K562 (cell line): ENCODE measurements around the gene CPED1. TPM values are rescaled to one million over a fixed set of nuclear protein-coding genes. Genes with fewer than 3 reads are reported as not detected.

ENCODE experiments used
- BACH1 ChIP-seq: fragments of 200-800 bp; sonication (Bioruptor generic); IDR thresholded peaks from 2 replicates; pipeline ENCODE4 v1.6.1; 2016; ENCODE audit warnings: missing genetic modification characterization, missing compliant biosample characterization
- ELF2 ChIP-seq: fragments of 250-450 bp; sonication (Bioruptor Pico); IDR thresholded peaks from 2 replicates; pipeline ENCODE4 v1.5.0; 2021; ENCODE audit warnings: mild to moderate bottlenecking
- FOXA3 ChIP-seq, 2 experiments: fragments of 450-650 bp in 1 of 2; sonication (generic) in 1 of 2; formaldehyde crosslinking; IDR thresholded peaks in 1 of 2; conservative IDR thresholded peaks in 1 of 2; 2 replicates each; pipeline versions ENCODE4 v1.4.0 to v1.8.0; 2020 to 2022; ENCODE audit warnings: mild to moderate bottlenecking in 2 of 2, missing genetic modification reagents in 1 of 2
- FOXJ3 ChIP-seq: sonication (generic); formaldehyde crosslinking; IDR thresholded peaks from 2 replicates; pipeline ENCODE4 v1.4.0; 2020; ENCODE audit warnings: mild to moderate bottlenecking, missing genetic modification reagents
- ILF3 ChIP-seq: fragments of 450-650 bp; IDR thresholded peaks from 2 replicates; pipeline ENCODE4 v1.6.1; 2018; ENCODE audit warnings: antibody characterized with exemption, mild to moderate bottlenecking, moderate library complexity, borderline replicate concordance
- MAFF ChIP-seq: IDR thresholded peaks from 2 replicates; pipeline ENCODE4 v1.6.1; 2012; ENCODE audit warnings: low read length, improper control_type of control experiment
- NFXL1 ChIP-seq: fragments of 450-650 bp; formaldehyde crosslinking; IDR thresholded peaks from 2 replicates; pipeline ENCODE4 v1.4.0; 2021; ENCODE audit warnings: mild to moderate bottlenecking
- ZNF3 ChIP-seq: fragments of 250-450 bp; sonication (Bioruptor Pico); IDR thresholded peaks from 2 replicates; pipeline ENCODE4 v1.5.0; 2021; ENCODE audit warnings: mild to moderate bottlenecking, moderate library complexity
- ZNF445 ChIP-seq: fragments of 250-450 bp; sonication (Bioruptor Pico); IDR thresholded peaks from 2 replicates; pipeline ENCODE4 v1.4.0; 2020; ENCODE audit warnings: low read depth, mild to moderate bottlenecking, moderate library complexity
- ZNF551 ChIP-seq: fragments of 250-450 bp; sonication (Bioruptor Pico); IDR thresholded peaks from 2 replicates; pipeline ENCODE4 v1.5.0; 2021; ENCODE audit warnings: mild to moderate bottlenecking, moderate library complexity
- ZNF561 ChIP-seq: fragments of 450-650 bp; formaldehyde crosslinking; conservative IDR thresholded peaks from 2 replicates; pipeline ENCODE4 v1.4.0; 2020; ENCODE audit warnings: mild to moderate bottlenecking, moderate library complexity
- ZNF57 ChIP-seq: fragments of 450-650 bp; formaldehyde crosslinking; IDR thresholded peaks from 2 replicates; pipeline ENCODE4 v1.4.0; 2020; ENCODE audit warnings: mild to moderate bottlenecking, moderate library complexity
- ZNF668 ChIP-seq: fragments of 250-450 bp; sonication (Bioruptor Pico); IDR thresholded peaks from 2 replicates; pipeline ENCODE4 v1.8.0; 2022; ENCODE audit warnings: mild to moderate bottlenecking, inconsistent platforms
- ZNF766 ChIP-seq: fragments of 200-800 bp; sonication (Bioruptor generic); conservative IDR thresholded peaks from 2 replicates; pipeline ENCODE4 v1.6.1; 2016; ENCODE audit warnings: missing genetic modification characterization, missing compliant biosample characterization
- polyA plus RNA-seq, 8 experiments: library from polyadenylated mRNA; depleted of rRNA in 4 of 8; stranded (reverse) in 5 of 8; unstranded in 3 of 8; fragments of >200 nt; fragmentation: Nextera tagmentation in 2 of 8; fragmentation: Illumina TruSeq in 1 of 8; extraction: Ambion mirVana in 2 of 8; extraction: Trizol in 1 of 8; gene quantifications; 2 replicates each; pipeline versions ENCODE4 v1.2.1 to v1.2.3, GENCODE V29; 2011 to 2014; ENCODE audit warnings: inconsistent platforms in 1 of 8, missing spikeins in 1 of 8
- total RNA-seq, 7 experiments: library from RNA; depleted of rRNA in 6 of 7; stranded (reverse); fragments of >200 nt in 6 of 7; fragmentation: Illumina TruSeq in 2 of 7; extraction: Trizol in 2 of 7; gene quantifications; 2 replicates each; pipeline versions ENCODE4 v1.2.1 to v1.2.3, GENCODE V29; 2011 to 2021; ENCODE audit warnings: low replicate concordance in 1 of 7
- TF ChIP-seq, protein P1 (sequence below), 2 experiments: fragments of 450-650 bp in 1 of 2; sonication (generic) in 1 of 2; formaldehyde crosslinking; conservative IDR thresholded peaks; 2 replicates each; pipeline versions ENCODE4 v1.4.0 to v1.8.1; 2020 to 2022; ENCODE audit warnings: mild to moderate bottlenecking in 1 of 2, missing genetic modification reagents in 1 of 2
- TF ChIP-seq, protein P2 (sequence below): sonication (generic); formaldehyde crosslinking; IDR thresholded peaks from 2 replicates; pipeline ENCODE4 v1.8.1; 2023; ENCODE audit warnings: mild to moderate bottlenecking, missing genetic modification reagents, moderate library complexity
- TF ChIP-seq, protein P3 (sequence below), 2 experiments: fragments of 450-650 bp; IDR thresholded peaks; 2 replicates each; pipeline ENCODE4 v1.6.1; 2016; ENCODE audit warnings: mild to moderate bottlenecking in 2 of 2, borderline replicate concordance in 1 of 2, low read depth in 1 of 2, moderate library complexity in 1 of 2

The CPED1 gene
- total and polyA plus RNA-seq, 9 of the 15 experiments (the other 6 are each of a cell fraction or from before 2014, with no cell fraction given), result 195 to 393 (median 290) TPM

DNA sequence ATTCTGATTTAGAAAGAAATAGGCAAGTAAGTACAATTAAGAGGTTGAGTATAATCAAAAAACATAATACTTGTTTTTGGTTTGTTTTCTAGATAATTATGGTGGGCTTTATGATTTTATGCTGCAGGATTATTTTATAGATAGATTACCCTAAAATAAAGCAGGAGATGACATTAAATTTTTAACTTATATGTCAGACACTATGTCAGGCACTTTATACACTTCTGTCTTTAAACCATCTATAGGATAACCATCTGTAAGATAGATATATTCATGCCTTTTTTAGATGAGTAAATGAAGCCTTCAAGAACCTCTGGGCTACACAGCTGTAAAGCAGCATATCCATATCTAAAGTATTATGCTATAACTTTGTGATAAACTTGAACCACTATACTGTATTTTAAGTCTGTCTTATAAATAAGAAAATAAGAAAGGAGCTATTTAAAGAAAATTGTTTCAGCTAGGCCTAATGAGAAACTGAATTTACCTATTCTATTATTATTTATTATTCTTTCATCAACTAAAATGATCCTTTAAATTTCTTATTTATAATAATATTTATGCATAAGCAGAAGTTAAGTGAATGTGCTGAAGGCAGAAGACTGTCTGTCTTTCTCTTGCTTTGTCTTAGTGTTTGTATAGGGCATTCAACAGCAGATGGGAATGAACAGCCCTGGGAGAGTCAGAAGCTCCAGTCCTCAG, 94.0 kb downstream of the CPED1 start (continued):
- TF ChIP-seq ZNF668 (CRISPR knock-in tag), result no peak
- no peak for TF ChIP-seq MAFF
- no peak for TF ChIP-seq ZNF766 (CRISPR knock-in tag)
- 0 out of 2 replicates have a peak, but pooled peaks have one; percentile 20 for TF ChIP-seq ILF3
- no peak for TF ChIP-seq FOXJ3 (CRISPR knock-in tag)
- TF ChIP-seq ELF2 (CRISPR knock-in tag), result peak; percentile 41; the same call in 1 of the 2 replicates
- TF ChIP-seq, protein P1, sequence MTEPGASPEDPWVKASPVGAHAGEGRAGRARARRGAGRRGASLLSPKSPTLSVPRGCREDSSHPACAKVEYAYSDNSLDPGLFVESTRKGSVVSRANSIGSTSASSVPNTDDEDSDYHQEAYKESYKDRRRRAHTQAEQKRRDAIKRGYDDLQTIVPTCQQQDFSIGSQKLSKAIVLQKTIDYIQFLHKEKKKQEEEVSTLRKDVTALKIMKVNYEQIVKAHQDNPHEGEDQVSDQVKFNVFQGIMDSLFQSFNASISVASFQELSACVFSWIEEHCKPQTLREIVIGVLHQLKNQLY (CRISPR knock-in tag; conservative IDR thresholded peaks at IDR 0.05), result 0 out of 4 replicates have a peak, but pooled peaks of 1 of the 2 experiments have one; percentile 19
- TF ChIP-seq ZNF445 (CRISPR knock-in tag), result 0 out of 2 replicates have a peak, but pooled peaks have one; percentile 29
- peak; percentile 78; the same call in 1 of the 2 replicates for TF ChIP-seq ZNF57
- no peak for TF ChIP-seq BACH1 (tag)
- TF ChIP-seq FOXA3 (CRISPR knock-in tag; conservative IDR thresholded peaks at IDR 0.05 in 1 of 2, IDR thresholded peaks at IDR 0.05 in 1 of 2), result peak in 1 of 2 experiments; percentile 7; a peak in 1 of 4 replicates
- 0 out of 2 replicates have a peak, but pooled peaks have one; percentile 11 for TF ChIP-seq ZNF3 (CRISPR knock-in tag)
- TF ChIP-seq, protein P2, sequence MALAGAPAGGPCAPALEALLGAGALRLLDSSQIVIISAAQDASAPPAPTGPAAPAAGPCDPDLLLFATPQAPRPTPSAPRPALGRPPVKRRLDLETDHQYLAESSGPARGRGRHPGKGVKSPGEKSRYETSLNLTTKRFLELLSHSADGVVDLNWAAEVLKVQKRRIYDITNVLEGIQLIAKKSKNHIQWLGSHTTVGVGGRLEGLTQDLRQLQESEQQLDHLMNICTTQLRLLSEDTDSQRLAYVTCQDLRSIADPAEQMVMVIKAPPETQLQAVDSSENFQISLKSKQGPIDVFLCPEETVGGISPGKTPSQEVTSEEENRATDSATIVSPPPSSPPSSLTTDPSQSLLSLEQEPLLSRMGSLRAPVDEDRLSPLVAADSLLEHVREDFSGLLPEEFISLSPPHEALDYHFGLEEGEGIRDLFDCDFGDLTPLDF, result no peak
- TF ChIP-seq, protein P3, sequence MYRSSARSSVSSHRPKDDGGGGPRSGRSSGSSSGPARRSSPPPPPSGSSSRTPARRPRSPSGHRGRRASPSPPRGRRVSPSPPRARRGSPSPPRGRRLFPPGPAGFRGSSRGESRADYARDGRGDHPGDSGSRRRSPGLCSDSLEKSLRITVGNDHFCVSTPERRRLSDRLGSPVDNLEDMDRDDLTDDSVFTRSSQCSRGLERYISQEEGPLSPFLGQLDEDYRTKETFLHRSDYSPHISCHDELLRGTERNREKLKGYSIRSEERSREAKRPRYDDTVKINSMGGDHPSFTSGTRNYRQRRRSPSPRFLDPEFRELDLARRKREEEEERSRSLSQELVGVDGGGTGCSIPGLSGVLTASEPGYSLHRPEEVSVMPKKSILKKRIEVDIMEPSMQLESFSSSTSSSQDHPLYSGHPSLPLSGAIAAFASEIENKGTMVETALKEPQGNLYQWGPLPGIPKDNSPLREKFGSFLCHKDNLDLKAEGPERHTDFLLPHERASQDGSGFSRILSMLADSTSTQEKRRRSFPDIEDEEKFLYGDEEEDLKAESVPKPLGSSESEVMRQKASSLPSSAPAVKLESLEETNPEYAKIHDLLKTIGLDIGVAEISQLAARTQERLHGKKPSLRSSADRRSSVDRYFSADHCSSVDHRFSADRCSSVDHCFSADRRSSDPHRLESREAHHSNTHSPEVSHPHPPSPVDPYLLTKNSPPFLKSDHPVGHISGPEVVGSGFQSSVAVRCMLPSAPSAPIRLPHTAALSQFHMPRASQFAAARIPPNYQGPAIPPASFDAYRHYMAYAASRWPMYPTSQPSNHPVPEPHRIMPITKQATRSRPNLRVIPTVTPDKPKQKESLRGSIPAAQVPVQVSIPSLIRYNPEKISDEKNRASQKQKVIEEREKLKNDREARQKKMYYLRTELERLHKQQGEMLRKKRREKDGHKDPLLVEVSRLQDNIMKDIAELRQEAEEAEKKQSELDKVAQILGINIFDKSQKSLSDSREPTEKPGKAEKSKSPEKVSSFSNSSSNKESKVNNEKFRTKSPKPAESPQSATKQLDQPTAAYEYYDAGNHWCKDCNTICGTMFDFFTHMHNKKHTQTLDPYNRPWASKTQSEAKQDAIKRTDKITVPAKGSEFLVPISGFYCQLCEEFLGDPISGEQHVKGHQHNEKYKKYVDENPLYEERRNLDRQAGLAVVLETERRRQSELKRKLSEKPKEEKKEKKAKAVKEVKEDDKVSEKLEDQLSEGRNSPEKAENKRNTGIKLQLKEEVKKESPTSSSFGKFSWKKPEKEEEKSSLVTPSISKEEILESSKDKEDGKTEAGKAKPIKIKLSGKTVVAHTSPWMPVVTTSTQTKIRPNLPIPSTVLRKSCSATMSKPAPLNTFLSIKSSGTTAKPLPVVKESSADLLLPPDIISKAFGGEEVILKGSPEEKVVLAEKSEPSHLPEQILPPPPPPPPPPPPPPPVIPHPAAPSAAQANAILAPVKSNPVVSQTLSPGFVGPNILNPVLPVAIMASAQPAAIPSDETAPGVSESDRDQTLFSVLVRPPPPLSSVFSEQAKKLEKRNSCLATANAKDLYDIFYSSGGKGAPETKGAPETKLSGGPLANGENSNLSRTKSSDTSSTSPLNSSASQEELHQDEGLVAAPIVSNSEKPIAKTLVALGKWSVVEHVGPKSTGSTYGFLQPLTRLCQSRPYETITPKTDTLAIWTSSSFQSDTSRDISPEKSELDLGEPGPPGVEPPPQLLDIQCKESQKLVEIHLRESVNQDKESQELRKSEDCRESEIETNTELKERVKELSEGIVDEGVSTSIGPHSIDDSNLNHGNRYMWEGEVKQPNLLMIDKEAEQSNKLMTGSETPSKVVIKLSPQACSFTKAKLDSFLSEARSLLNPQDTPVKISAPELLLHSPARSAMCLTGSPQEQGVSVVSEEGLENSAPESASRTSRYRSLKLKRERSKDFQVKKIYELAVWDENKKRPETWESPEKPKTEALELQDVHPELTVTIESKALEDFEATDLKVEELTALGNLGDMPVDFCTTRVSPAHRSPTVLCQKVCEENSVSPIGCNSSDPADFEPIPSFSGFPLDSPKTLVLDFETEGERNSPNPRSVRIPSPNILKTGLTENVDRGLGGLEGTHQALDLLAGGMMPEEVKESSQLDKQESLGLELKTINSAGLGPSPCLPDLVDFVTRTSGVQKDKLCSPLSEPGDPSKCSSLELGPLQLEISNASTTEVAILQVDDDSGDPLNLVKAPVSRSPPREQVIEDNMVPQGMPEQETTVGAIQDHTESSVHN (IDR thresholded peaks at IDR 0.05; ENCODE audit: borderline replicate concordance in 1 of 2, low read depth in 1 of 2), result no peak
- TF ChIP-seq NFXL1 (CRISPR knock-in tag), result peak; percentile 61; the same call in 1 of the 2 replicates
- TF ChIP-seq ZNF561 (CRISPR knock-in tag), result peak; percentile 32; the same call in 1 of the 2 replicates
- peak; percentile 80; the same call in 1 of the 2 replicates for TF ChIP-seq ZNF551 (CRISPR knock-in tag)
